Measurements from ENCODE around the gene FAR1.

Gene FAR1

GRCh38 chr11:13682212-13682611 is 13.7 kb downstream of the FAR1 start:
- DNase-seq (ENCODE audit: insufficient read length, low spot score) (no peak), FAIRE-seq (no peak)
- no peak for TF ChIP-seq CTCF (IDR thresholded peaks at IDR 0.05; ENCODE audit: insufficient read depth, missing control alignments)

- FAIRE-seq: no peak
These were observed 17.1 kb downstream of the FAR1 start for GRCh38 chr11:13685461-13686108.

GRCh38 chr11:13686776-13687175 is 18.3 kb downstream of the FAR1 start:
- DNase-seq (ENCODE audit: insufficient read length, low spot score) (no peak), FAIRE-seq (no peak)
- no peak for TF ChIP-seq CTCF (IDR thresholded peaks at IDR 0.05; ENCODE audit: insufficient read depth, missing control alignments)

More at GRCh38 chr11:13685461-13686108, 17.1 kb downstream of the FAR1 start:
- DNase-seq (ENCODE audit: insufficient read length, low spot score): no peak
- TF ChIP-seq CTCF (IDR thresholded peaks at IDR 0.05; ENCODE audit: insufficient read depth, missing control alignments): no peak

- no peak for TF ChIP-seq CTCF (IDR thresholded peaks at IDR 0.05; ENCODE audit: insufficient read depth, missing control alignments)
- no peak for DNase-seq (ENCODE audit: insufficient read length, low spot score)
- no peak for FAIRE-seq
These were observed 18.8 kb downstream of the FAR1 start for GRCh38 chr11:13687271-13687670.

GRCh38 chr11:13691286-13691899 is 22.9 kb downstream of the FAR1 start:
- DNase-seq (ENCODE audit: insufficient read length, low spot score) (no peak), FAIRE-seq (no peak)
- no peak for TF ChIP-seq CTCF (IDR thresholded peaks at IDR 0.05; ENCODE audit: insufficient read depth, missing control alignments)

- DNase-seq (ENCODE audit: insufficient read length, low spot score) (no peak), FAIRE-seq (no peak)
- no peak for TF ChIP-seq CTCF (IDR thresholded peaks at IDR 0.05; ENCODE audit: insufficient read depth, missing control alignments)
These were observed 23.7 kb downstream of the FAR1 start for GRCh38 chr11:13692172-13692571.

- FAIRE-seq (no peak), DNase-seq (ENCODE audit: insufficient read length, low spot score) (no peak)
- no peak for TF ChIP-seq CTCF (IDR thresholded peaks at IDR 0.05; ENCODE audit: insufficient read depth, missing control alignments)
These were observed 25.6 kb downstream of the FAR1 start for GRCh38 chr11:13694115-13694514.
